PC-9 (cell line): ENCODE results near the gene FRMD8.

ENCODE experiments used
- EZH2 ChIP-seq: fragments of 200-600 bp; sonication (generic); IDR thresholded peaks from 2 replicates; pipeline ENCODE4 v1.8.0; 2017; ENCODE audit warnings: antibody characterized with exemption, low read depth
- TF ChIP-seq, protein P1 (sequence below): fragments of 200-600 bp; sonication (generic); conservative IDR thresholded peaks from 2 replicates; pipeline ENCODE4 v1.6.1; 2017; ENCODE audit warnings: mixed run types, antibody characterized with exemption, mild to moderate bottlenecking, moderate library complexity

DNA sequence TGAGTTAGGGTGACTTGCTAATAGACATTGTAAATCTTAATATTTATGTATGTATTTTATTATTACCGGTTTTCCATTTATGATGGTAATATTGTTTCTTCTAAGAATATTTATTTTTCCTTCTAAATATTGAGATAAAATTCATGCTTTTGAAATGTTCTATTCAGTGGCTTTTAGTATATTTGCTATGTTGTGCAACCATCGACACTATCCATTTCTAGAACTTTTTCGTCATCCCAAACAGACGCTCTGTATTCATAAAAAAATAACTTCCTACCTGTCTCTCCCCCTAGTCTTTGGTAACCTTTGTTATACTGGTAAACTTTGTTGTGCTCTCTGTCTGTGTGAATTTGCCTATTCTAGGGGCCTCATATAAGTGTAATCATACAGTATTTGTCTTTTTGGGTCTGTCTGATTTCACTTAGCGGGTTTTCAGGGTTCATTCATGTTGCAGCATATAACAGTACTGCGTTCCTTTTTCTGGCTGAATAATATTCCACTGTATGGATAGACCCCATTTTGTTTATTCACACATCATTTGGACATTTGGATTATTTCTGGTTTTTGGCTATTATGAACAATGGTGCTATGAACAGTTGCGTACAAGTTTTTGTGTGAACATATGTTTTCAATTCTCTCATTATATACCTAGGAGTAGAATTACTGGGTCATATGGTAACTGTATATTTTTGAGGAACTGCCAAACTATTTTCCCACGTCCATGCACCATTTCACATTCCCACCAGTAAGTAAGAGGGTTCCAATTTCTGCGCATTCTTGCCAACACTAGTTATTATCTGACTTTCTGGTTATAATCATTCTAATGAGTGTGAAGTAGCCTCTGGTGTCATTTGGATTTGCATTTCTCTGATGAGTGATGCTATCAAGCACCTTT is 52.1 kb downstream of the FRMD8 start:
- TF ChIP-seq, protein P1, sequence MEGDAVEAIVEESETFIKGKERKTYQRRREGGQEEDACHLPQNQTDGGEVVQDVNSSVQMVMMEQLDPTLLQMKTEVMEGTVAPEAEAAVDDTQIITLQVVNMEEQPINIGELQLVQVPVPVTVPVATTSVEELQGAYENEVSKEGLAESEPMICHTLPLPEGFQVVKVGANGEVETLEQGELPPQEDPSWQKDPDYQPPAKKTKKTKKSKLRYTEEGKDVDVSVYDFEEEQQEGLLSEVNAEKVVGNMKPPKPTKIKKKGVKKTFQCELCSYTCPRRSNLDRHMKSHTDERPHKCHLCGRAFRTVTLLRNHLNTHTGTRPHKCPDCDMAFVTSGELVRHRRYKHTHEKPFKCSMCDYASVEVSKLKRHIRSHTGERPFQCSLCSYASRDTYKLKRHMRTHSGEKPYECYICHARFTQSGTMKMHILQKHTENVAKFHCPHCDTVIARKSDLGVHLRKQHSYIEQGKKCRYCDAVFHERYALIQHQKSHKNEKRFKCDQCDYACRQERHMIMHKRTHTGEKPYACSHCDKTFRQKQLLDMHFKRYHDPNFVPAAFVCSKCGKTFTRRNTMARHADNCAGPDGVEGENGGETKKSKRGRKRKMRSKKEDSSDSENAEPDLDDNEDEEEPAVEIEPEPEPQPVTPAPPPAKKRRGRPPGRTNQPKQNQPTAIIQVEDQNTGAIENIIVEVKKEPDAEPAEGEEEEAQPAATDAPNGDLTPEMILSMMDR = no peak
- TF ChIP-seq EZH2 = no peak
